Osteocyte (in vitro differentiated cells): ENCODE measurements around the gene TRAF4. TPM values are rescaled to one million over a fixed set of nuclear protein-coding genes. Genes with fewer than 3 reads are reported as not detected.

ENCODE experiments used
- DNase-seq: peaks from one replicate; pipeline ENCODE4 v3.0.0; 2021; ENCODE audit warnings: mixed read lengths; ENCODE audit not compliant: unreplicated experiment; ENCODE audit errors: extremely low spot score
- H3K27ac Mint-ChIP-seq: one replicate; pipeline ENCODE4 v1.8.0; 2021; ENCODE audit warnings: mild to moderate bottlenecking, mixed read lengths; ENCODE audit not compliant: unreplicated experiment
- H3K27me3 Mint-ChIP-seq: one replicate; pipeline ENCODE4 v1.8.0; 2021; ENCODE audit warnings: mixed read lengths; ENCODE audit not compliant: unreplicated experiment
- H3K36me3 Mint-ChIP-seq: one replicate; pipeline ENCODE4 v1.8.0; 2021; ENCODE audit warnings: mixed read lengths; ENCODE audit not compliant: unreplicated experiment
- H3K4me1 Mint-ChIP-seq: one replicate; pipeline ENCODE4 v1.8.0; 2021; ENCODE audit warnings: mixed read lengths; ENCODE audit not compliant: unreplicated experiment
- H3K4me3 Mint-ChIP-seq: one replicate; pipeline ENCODE4 v1.8.0; 2021; ENCODE audit warnings: mild to moderate bottlenecking, moderate library complexity, mixed read lengths; ENCODE audit not compliant: unreplicated experiment
- H3K9me3 Mint-ChIP-seq: one replicate; pipeline ENCODE4 v1.8.0; 2021; ENCODE audit warnings: mixed read lengths; ENCODE audit not compliant: unreplicated experiment
- CTCF ChIP-seq: fragments of 200-600 bp; sonication (generic); IDR thresholded peaks from 2 replicates; pipeline ENCODE4 v1.5.0; 2021; ENCODE audit warnings: antibody characterized with exemption, mild to moderate bottlenecking, moderate library complexity
- total RNA-seq: library from RNA; stranded (reverse); gene quantifications from 2 replicates; pipeline ENCODE4 v1.2.1, GENCODE V29; 2021

TRAF4 gene
- total RNA-seq, 1 donor from 2014 or later = 95.5 TPM

- H3K9me3 Mint-ChIP-seq = no peaks in the 10 kb centered on the region
- peaks cover 11% of the 10 kb centered on the region for H3K36me3 Mint-ChIP-seq
- H3K27ac Mint-ChIP-seq = no peak overlapping the region
- peaks cover 26% of the 10 kb centered on the region for H3K4me1 Mint-ChIP-seq
- TF ChIP-seq CTCF = no peak
- DNase-seq = no peak
- no peak overlapping the region for H3K4me3 Mint-ChIP-seq
- no peaks in the 10 kb centered on the region for H3K27me3 Mint-ChIP-seq
Observed at GRCh38 chr17:28747801-28748750, 4.3 kb downstream of the TRAF4 start.

GRCh38 chr17:28748852-28749515 is 5.2 kb downstream of the TRAF4 start:
- TF ChIP-seq CTCF = no peak
- Mint-ChIP-seq H3K36me3 (peaks cover 11% of the 10 kb centered on the region), H3K4me1 (peaks cover 24% of the 10 kb centered on the region), H3K27me3 (no peaks in the 10 kb centered on the region), H3K9me3 (no peaks in the 10 kb centered on the region), H3K27ac (peak overlapping the region; percentile 41), H3K4me3 (no peak overlapping the region)
- no peak for DNase-seq

- no peak for DNase-seq
- peak overlapping the region; percentile 63 for H3K27ac Mint-ChIP-seq
- no peaks in the 10 kb centered on the region for H3K27me3 Mint-ChIP-seq
- no peaks in the 10 kb centered on the region for H3K9me3 Mint-ChIP-seq
- peaks cover 11% of the 10 kb centered on the region for H3K36me3 Mint-ChIP-seq
- no peak overlapping the region for H3K4me3 Mint-ChIP-seq
- TF ChIP-seq CTCF = no peak
- H3K4me1 Mint-ChIP-seq = peaks cover 24% of the 10 kb centered on the region
Observed at GRCh38 chr17:28749516-28750177, 5.8 kb downstream of the TRAF4 start.

- H3K27me3 Mint-ChIP-seq = no peaks in the 10 kb centered on the region
- H3K27ac Mint-ChIP-seq = peak overlapping the region; percentile 63
- peak; percentile 97 for DNase-seq
- no peaks in the 10 kb centered on the region for H3K9me3 Mint-ChIP-seq
- peak; percentile 100 for TF ChIP-seq CTCF
- H3K4me3 Mint-ChIP-seq = no peak overlapping the region
- peaks cover 23% of the 10 kb centered on the region for H3K4me1 Mint-ChIP-seq
- peaks cover 11% of the 10 kb centered on the region for H3K36me3 Mint-ChIP-seq
Observed at GRCh38 chr17:28750178-28751047, 6.6 kb downstream of the TRAF4 start.
